EL (cell line): ENCODE results near the gene DPP10.
A peak's percentile ranks its signal among the peaks of the same experiment; 100 is the strongest.
"Not testable (repeated sequence)": the region's sequence is repeated elsewhere in the genome, so short reads cannot be mapped to it uniquely, and the experiment has no call there.

ENCODE experiments used
- DNase-seq: peaks from one replicate; pipeline ENCODE4 v3.0.0-alpha.2; 2016

The DPP10 gene

GRCh38 chr2:114517580-114517979 is 75.1 kb downstream of the DPP10 start:
- DNase-seq: no peak

- no peak for DNase-seq
Measured at GRCh38 chr2:114518738-114519137, 76.3 kb downstream of the DPP10 start.

GRCh38 chr2:114522612-114523011 is 80.2 kb downstream of the DPP10 start:
- not testable (repeated sequence) for DNase-seq

GRCh38 chr2:114525955-114526354 is 83.5 kb downstream of the DPP10 start:
- no peak for DNase-seq

GRCh38 chr2:114526841-114527240 is 84.4 kb downstream of the DPP10 start:
- DNase-seq: no peak

- no peak for DNase-seq
Measured at GRCh38 chr2:114527330-114527983, 85.0 kb downstream of the DPP10 start.

- no peak for DNase-seq
Measured at GRCh38 chr2:114534116-114535084, 92.0 kb downstream of the DPP10 start.

- no peak for DNase-seq
Measured at GRCh38 chr2:114537777-114538176, 95.3 kb downstream of the DPP10 start.

GRCh38 chr2:114542695-114543094 is 100.3 kb downstream of the DPP10 start:
- no peak for DNase-seq

GRCh38 chr2:114543236-114543766 is 100.9 kb downstream of the DPP10 start:
- no peak for DNase-seq

GRCh38 chr2:114545052-114545451 is 102.6 kb downstream of the DPP10 start:
- DNase-seq: no peak

GRCh38 chr2:114546531-114546930 is 104.1 kb downstream of the DPP10 start:
- no peak for DNase-seq

GRCh38 chr2:114548151-114548550 is 105.7 kb downstream of the DPP10 start:
- no peak for DNase-seq

- DNase-seq: no peak
Measured at GRCh38 chr2:114550364-114550763, 107.9 kb downstream of the DPP10 start.

GRCh38 chr2:114550895-114551793 is 108.7 kb downstream of the DPP10 start:
- DNase-seq: peak; percentile 2

GRCh38 chr2:114553027-114553426 is 110.6 kb downstream of the DPP10 start:
- no peak for DNase-seq

GRCh38 chr2:114569166-114569565 is 126.7 kb downstream of the DPP10 start:
- DNase-seq: no peak

- no peak for DNase-seq
Measured at GRCh38 chr2:114577657-114578056, 135.2 kb downstream of the DPP10 start.

GRCh38 chr2:114579542-114579941 is 137.1 kb downstream of the DPP10 start:
- DNase-seq: no peak

GRCh38 chr2:114580691-114581090 is 138.2 kb downstream of the DPP10 start:
- no peak for DNase-seq

GRCh38 chr2:114598329-114598728 is 155.9 kb downstream of the DPP10 start:
- no peak for DNase-seq

GRCh38 chr2:114609203-114609602 is 166.8 kb downstream of the DPP10 start:
- no peak for DNase-seq

- no peak for DNase-seq
Measured at GRCh38 chr2:114609801-114610200, 167.4 kb downstream of the DPP10 start.
